Fibroblast of skin of right quadriceps (primary cell): ENCODE measurements around the gene TBCD.
A peak's percentile ranks its signal among the peaks of the same experiment; 100 is the strongest.

Source experiments
- DNase-seq: peaks from one replicate; pipeline ENCODE4 v3.0.0-alpha.2; 2013

Gene TBCD

GRCh38 chr17:82793974-82794630, 42.2 kb downstream of the TBCD start:
- peak; percentile 50 for DNase-seq

DNA sequence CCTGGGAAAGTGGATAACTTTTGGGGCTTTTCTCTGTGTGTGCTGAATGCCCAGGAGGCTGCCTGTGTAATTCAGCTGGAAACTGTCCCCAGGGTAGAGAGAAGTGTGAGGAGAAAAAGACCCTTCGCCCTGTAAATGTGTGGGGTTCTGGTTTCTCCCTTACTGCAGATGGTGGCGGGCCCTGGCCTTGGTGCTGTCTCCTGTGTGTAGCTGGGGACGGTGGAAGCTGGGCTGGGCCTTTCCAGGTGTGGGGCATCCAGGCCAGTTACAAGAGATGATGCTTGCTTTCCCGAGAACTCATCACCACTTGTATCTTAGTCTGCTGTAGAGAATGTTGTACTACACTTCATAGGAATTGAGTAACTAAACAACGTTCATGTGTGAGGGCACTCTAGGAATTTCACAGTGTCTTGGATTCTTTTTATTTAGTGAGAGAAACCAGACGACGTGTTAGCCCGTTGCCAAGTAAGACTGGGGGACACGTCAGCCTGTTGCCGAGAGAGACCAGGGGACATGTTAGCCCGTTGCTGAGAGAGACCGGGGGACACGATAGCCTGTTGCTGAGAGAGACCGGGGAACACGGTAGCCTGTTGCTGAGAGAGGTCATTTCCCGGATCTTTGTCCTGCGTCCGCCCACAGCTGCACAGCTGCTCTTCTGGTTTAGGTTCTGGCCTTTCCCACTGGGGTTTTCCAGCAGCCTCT, 43.1 kb downstream of the TBCD start:
- DNase-seq, result peak; percentile 22

GRCh38 chr17:82795615-82796014, 43.8 kb downstream of the TBCD start:
- DNase-seq, result no peak

- DNase-seq, result no peak
Observed at GRCh38 chr17:82797061-82797460, 45.2 kb downstream of the TBCD start.

GRCh38 chr17:82798752-82799151, 46.9 kb downstream of the TBCD start:
- DNase-seq, result no peak

DNA sequence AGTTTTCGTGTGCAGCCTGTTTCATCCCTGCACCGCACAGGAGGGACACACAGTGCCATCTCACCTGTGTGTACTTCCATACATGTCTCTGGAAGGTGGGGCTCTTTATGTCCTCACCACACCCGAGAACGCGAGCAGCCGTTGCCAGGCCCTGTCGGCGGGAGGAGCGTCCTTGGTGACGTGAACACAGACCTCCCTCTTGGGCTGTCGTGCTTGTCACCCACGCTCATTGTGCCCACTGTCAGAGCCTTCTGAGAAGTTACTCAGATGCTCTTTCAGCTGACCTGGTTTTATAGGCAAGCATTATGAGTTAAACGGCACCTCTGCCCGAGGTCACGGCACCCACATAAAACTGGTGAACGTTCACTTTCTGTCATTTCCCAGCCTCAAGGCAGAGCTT, 47.7 kb downstream of the TBCD start:
- DNase-seq, result no peak

DNA sequence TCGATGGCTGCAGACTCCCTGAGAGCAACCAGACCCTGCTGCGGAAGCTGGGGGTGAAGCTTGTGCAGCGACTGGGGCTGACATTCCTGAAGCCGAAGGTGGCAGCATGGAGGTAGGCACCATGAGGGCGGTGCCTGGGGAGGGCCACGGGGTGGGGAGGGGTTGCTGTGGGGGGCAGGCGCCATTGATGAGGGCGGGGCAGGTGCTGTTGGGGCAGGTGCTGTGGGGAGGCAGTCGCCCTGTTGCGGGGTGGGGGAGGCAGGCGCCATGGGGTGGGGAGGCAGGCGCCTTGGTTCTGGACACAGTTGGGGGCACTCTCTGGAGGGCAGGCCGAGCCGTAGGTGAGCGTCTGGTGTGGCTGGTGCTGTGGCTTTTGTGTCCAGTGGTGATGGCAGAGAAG, 49.0 kb downstream of the TBCD start:
- DNase-seq, result no peak

DNA sequence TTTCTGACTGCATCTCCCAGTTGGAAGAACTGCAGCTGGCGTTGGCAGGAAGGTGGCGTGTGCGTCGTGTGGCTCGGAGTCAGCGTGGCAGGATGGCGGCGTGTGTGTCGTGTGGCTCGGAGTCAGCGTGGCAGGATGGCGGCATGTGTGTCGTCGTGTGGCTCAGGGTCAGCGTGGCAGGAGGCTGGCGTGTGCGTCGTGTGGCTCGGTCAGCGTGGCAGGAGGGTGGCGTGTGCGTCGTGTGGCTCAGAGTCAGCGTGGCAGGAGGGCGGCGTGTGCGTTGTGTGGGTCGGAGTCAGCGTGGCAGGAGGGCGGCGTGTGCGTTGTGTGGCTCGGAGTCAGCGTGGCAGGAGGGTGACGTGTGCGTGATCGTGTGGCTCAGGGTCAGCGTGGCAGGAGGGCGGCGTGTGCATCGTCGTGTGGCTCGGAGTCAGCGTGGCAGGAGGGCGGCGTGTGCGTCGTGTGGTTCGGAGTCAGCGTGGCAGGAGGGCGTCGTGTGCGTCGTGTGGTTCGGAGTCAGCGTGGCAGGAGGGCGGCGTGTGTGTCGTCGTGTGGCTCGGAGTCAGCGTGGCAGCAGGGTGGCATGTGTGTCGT, 49.6 kb downstream of the TBCD start:
- no peak for DNase-seq

DNA sequence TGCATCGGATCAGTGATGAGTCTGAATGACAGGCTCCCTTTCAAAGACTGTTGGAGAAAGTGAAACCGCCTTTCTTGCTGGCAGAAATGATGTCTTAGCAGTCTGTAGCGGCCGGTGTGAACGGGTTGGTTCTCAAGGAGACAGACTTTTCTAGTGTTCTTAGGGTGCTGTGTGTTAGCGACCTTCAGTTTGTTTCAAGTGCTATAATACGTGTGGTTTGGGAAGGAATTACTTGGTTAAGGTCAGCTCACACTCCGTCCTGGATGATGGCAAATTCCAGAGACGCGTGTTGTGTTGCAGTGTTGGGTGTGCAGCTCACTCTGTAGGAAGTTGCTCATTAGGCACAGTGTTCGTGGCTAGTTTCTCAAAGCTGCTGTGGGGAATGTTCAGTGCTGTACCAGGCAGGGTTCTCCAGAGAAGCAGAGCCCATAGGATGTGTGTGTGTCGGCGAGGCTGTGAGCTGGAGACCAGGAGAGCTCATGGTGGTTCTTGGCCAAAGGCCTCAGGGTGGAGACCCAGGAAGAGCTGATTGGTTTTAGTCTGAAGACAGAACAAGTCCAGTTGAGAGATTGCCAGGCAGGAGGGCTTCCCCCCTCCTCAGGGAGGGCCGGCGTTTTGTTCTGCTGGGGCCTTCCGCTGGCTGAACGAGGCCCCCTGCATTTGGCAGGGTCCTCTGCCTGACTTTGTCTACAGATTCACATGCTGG, 50.4 kb downstream of the TBCD start:
- peak; percentile 69 for DNase-seq

DNA sequence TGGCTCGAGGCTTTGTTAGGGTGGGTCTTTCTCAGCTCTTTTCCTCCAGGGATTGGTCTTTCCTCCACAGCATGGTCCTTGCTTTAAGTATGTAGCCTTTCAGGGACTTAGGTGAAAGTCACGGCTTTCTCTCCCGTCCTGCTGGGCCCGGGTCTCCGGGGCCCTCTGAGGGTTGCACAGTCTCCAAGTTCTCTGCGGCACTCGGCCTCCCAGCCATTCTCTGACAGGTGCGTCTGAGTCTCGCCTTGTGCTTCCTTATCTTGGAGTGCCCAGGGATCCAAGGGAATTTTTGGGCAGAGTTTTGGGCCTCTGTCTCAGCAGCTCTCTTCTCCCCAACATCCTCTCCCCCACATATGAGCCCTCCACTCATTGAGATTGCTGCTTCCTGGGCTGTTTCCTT, 51.3 kb downstream of the TBCD start:
- DNase-seq, result no peak

GRCh38 chr17:82803606-82804005, 51.7 kb downstream of the TBCD start:
- DNase-seq, result no peak

GRCh38 chr17:82804442-82805191, 52.8 kb downstream of the TBCD start:
- DNase-seq, result peak; percentile 41

DNA sequence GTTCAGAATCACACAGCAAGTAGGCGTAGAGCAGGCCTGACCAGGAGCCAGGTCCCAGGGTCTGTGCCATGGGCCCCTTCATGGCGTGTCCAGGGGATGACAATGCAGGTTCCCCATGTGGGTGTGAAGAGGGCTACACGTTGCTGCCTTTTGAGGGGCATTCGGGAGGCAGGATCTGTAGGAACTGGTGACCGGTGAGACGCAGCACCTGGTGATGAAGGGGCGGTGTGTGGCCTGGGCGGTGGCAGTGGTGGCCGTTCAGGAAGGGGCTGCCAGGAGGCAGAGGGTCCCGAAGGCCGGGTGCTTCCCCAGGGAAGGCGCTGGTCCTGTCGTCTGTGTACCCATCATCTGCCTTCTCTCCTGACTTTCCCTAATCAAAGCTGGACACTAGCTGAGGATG, 53.4 kb downstream of the TBCD start:
- DNase-seq, result no peak

DNA sequence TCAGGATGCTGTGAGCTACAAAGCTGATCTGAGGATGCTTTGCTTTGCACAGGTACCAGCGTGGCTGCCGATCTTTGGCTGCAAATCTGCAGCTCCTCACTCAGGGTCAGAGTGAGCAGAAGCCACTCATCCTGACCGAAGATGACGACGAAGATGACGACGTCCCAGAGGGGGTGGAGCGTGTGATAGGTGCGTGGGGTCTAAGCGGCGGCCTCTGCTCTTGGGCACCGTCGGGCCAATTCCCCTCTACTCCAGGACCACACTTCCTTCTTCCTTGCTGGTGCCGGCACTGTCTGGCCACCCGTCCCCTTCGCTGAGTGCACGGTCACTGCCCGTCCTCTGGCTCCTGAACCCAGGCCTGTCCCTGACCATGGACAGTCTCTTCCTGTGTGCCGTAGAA, 54.0 kb downstream of the TBCD start:
- DNase-seq, result no peak

DNA sequence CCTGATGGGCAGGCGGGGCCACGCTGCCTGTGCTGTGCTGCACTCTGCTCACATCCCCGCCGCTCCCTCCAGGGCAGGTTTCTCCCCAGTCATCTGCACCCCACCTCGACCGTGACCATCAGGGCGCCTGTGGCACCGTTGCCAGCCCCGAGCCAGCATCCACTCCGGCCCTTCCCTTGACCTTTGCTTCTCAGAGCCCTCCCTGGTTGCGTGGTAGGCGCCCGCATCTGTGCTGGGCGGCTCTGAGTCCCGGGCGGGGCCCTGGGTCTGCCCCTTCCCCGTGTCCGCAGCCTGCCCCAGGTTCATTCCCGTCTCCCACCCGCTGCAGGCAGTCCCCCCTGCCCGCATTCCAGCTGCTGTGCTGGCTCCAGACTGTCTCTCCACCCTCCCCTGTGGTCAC, 54.8 kb downstream of the TBCD start:
- no peak for DNase-seq

DNA sequence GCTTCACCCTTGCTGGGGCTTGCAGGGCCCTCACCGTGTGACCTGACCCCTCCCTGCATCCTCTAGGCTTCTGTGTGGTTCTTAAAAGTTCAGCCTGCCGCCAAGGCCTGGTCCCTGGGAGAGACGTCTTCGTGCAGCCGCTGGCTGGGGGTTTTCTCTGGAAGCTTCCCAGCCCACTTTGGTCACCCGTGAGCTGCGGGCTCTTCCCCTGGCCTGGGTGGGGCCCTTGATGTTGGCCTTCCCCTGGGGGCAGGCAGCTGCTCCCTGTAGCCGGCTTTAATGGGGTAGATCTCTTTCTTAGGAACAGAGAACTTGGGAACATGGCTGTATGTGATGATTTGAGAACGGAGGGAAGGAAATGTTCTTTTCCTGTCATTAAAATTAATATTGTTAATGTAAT, 55.2 kb downstream of the TBCD start:
- DNase-seq, result no peak

- DNase-seq, result no peak
Observed at GRCh38 chr17:82807562-82807961, 55.7 kb downstream of the TBCD start.

DNA sequence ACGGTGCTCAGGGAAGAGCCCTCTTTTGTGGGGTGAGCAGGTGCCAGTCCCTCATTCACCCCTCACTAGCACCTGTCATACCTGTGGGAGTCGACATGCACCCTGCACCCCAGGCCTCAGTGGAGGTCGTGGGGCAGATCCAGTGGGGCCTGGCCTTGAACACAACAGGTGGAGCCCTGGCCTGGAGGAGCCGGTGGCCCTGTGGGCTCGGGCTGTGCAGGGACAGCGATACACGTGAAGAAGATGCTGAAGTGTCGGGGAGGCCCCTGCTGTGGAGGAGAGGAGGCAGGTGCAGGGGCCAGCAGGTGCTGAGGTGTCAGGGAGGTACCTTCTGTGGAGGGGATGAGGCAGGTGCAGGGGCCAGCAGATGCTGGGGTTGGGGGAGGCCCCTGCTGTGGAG, 56.1 kb downstream of the TBCD start:
- no peak for DNase-seq

DNA sequence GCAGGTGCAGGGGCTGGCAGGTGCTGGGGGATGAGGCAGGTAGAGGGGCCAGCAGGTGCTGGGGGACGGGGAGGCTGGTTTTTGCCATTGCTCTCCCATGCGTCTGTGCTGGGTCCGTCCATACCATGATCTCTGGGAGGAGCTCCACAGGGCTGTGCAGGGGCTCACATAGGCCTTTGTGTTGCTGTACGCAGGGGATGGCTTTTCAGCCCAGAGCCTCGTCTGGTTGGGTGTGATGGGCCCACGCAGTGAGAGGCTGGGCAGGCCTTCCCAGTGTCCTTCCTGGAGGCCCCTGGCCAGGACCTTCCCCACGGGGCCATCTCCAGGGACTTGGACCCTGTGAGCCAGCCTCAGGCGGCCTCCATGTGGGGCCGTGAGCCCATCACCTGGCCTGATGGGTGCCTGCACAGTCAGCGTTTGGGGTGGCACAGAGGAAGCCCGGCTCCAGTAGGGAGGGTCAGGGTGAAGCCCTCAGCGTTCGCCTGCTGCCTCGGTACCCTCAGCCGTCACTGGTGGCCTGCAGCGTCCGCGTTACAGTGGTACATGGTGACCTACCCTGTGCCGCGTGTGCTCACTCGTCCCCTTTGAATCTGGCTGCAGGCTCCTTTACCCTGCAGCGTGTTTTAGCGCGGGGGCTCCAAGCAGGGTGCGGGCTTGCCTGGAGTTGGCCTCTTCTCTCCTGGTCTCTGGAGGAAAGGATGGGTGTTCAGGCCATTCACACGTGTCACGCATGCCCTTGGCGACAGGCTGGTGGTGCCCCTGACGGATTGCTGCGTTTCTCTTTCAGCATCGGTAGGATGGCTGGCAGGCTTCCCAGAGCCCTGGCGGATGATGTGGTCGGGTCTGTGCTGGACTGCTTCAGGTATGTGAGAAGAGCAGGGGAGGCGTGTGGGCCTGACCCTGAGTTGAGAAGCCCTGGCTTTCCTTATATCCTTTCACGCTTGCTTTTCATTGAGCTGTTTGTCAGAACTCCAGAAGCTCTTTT, 57.3 kb downstream of the TBCD start:
- DNase-seq, result no peak

GRCh38 chr17:82810644-82811430, 59.0 kb downstream of the TBCD start:
- DNase-seq, result no peak

DNA sequence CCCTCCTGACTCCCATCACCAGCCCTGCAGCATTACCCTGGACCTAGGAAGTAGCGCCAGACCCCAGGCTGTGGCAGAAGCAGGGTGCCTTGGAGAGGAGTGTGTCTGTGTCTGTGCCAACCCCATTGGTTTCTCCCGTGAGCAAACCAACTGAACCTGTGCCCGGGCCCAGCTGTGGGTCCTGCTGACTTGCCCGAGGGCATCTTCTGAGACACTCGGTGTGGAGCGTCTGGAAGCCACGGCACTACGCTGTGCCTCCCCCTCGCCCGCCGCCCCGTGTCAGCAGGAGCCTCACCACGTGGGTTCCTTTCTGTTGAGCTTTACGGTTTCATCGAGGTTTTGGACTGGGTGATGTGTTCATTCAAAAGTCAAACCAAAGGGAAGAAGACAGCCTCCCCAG, 60.2 kb downstream of the TBCD start:
- no peak for DNase-seq
